ENCODE results near the gene PCDHGB5. TPM values are rescaled to one million over a fixed set of nuclear protein-coding genes. Genes with fewer than 3 reads are reported as not detected.
A peak's percentile ranks its signal among the peaks of the same experiment; 100 is the strongest.
"Not testable (repeated sequence)": the region's sequence is repeated elsewhere in the genome, so short reads cannot be mapped to it uniquely, and the experiment has no call there.

PCDHGB5 gene
- total RNA-seq, 1 donor from 2014 or later, result 15.0 TPM

GRCh38 chr5:141399555-141400258 is 2.0 kb downstream of the PCDHGB5 start:
- Histone ChIP-seq H3K4me3 (no peak overlapping the region), H3K4me1 (no peaks in the 10 kb centered on the region), H3K36me3 (peaks cover 0 to 20% of the 10 kb centered on the region in 2 donors), H3K9me3 (peaks cover 70% of the 10 kb centered on the region), H3K27me3 (no peaks in the 10 kb centered on the region), H3K27ac (no peak overlapping the region)
- no peak for DNase-seq (ENCODE audit: extremely low spot score in 2 of 2)
- intact Hi-C loops (cut with DNase I), result no loop called here
- TF ChIP-seq POLR2A (IDR thresholded peaks at IDR 0.05) (no peak), POLR2AphosphoS5 (IDR thresholded peaks at IDR 0.05; ENCODE audit: insufficient read depth in 1 of 2, low read depth in 1 of 2) (no peak), CTCF (IDR thresholded peaks at IDR 0.05) (no peak)

- DNase-seq (ENCODE audit: extremely low spot score in 2 of 2), result no peak
- H3K9me3 ChIP-seq, result peaks cover 79% of the 10 kb centered on the region
- peaks cover 0 to 20% of the 10 kb centered on the region in 2 donors for H3K36me3 ChIP-seq
- intact Hi-C loops (cut with DNase I), result no loop called here
- peak within 1 kb of the TSS; percentile 14 to 24 for H3K4me3 ChIP-seq
- TF ChIP-seq CTCF (IDR thresholded peaks at IDR 0.05), result peak in 1 of 3 experiments; percentile 13
- TF ChIP-seq POLR2AphosphoS5 (IDR thresholded peaks at IDR 0.05; ENCODE audit: insufficient read depth in 1 of 2, low read depth in 1 of 2), result no peak
- TF ChIP-seq POLR2A (IDR thresholded peaks at IDR 0.05), result no peak
- no peaks in the 10 kb centered on the region for H3K4me1 ChIP-seq
- no peak within 1 kb of the TSS for H3K27ac ChIP-seq
- H3K27me3 ChIP-seq, result no peaks in the 10 kb centered on the region
Measured at GRCh38 chr5:141402553-141403243, 5.0 kb downstream of the PCDHGB5 start, which contains the start of gene PCDHGA9. PCDHGA9 (plus strand) TSS chr5:141402778; CDS start chr5:141402953, 175 bp downstream.

- peak overlapping the region in 1 of 2 donors; percentile 14 for H3K4me3 ChIP-seq
- intact Hi-C loops (cut with DNase I), result no loop called here
- H3K36me3 ChIP-seq, result peaks cover 0 to 20% of the 10 kb centered on the region in 2 donors
- peaks cover 82% of the 10 kb centered on the region for H3K9me3 ChIP-seq
- DNase-seq (ENCODE audit: extremely low spot score in 2 of 2), result no peak
- H3K27me3 ChIP-seq, result no peaks in the 10 kb centered on the region
- TF ChIP-seq POLR2A (IDR thresholded peaks at IDR 0.05) (no peak), CTCF (IDR thresholded peaks at IDR 0.05) (no peak), POLR2AphosphoS5 (IDR thresholded peaks at IDR 0.05; ENCODE audit: insufficient read depth in 1 of 2, low read depth in 1 of 2) (no peak)
- no peaks in the 10 kb centered on the region for H3K4me1 ChIP-seq
- no peak overlapping the region for H3K27ac ChIP-seq
Measured at GRCh38 chr5:141403387-141403786, 5.6 kb downstream of the PCDHGB5 start.

- peak within 1 kb of the TSS; percentile 5 to 13 for H3K4me3 ChIP-seq
- TF ChIP-seq CTCF (IDR thresholded peaks at IDR 0.05), result peak in 1 of 3 experiments; percentile 22
- H3K36me3 ChIP-seq; DNase-seq (ENCODE audit: extremely low spot score in 2 of 2); H3K27me3 ChIP-seq; intact Hi-C loops (cut with DNase I); H3K4me1 ChIP-seq; H3K27ac ChIP-seq: not testable (repeated sequence)
- H3K9me3 ChIP-seq, result peaks cover 87% of the 10 kb centered on the region
Measured at GRCh38 chr5:141407790-141408505, 10.2 kb downstream of the PCDHGB5 start, which contains the start of gene PCDHGB6. PCDHGB6 (plus strand) TSS chr5:141408021; CDS start chr5:141408203, 182 bp downstream.
